Natural killer cell (primary cell): Measurements from ENCODE around the gene PHACTR2. TPM values are rescaled to one million over a fixed set of nuclear protein-coding genes. Genes with fewer than 3 reads are reported as not detected.

ENCODE experiments used
- ATAC-seq, 3 donors: fragments of 150-1000 bp in 2 of 3; fragments of 200-7000 bp in 1 of 3; cut with Tn5 transposase; 1 replicate in 1 of 3; 2 replicates in 2 of 3; pipeline ENCODE4 v1.10.0; 2021; ENCODE audit warnings: mild to moderate bottlenecking in 2 of 3, moderate library complexity in 2 of 3
- DNase-seq, 2 donors: peaks; one replicate each; pipeline versions ENCODE4 v3.0.0 to v3.0.0-alpha.2; 2013 to 2021; ENCODE audit warnings: mixed read lengths in 1 of 2
- H3K27ac ChIP-seq: one replicate; pipeline ENCODE4 v1.5.1; 2013; ENCODE audit warnings: mild to moderate bottlenecking, low read length
- H3K27me3 ChIP-seq: one replicate; pipeline ENCODE4 v1.6.1; 2013; ENCODE audit warnings: low read length; ENCODE audit not compliant: control insufficient read depth, insufficient read depth
- H3K36me3 ChIP-seq: one replicate; pipeline ENCODE4 v1.6.1; 2013; ENCODE audit warnings: low read length; ENCODE audit not compliant: control insufficient read depth, insufficient read depth
- H3K4me1 ChIP-seq: one replicate; pipeline ENCODE4 v1.6.1; 2013; ENCODE audit warnings: low read length; ENCODE audit not compliant: control insufficient read depth, insufficient read depth
- H3K4me3 ChIP-seq: one replicate; pipeline ENCODE4 v1.5.1; 2013; ENCODE audit warnings: low read length
- H3K9me3 ChIP-seq: one replicate; pipeline ENCODE4 v1.6.1; 2013; ENCODE audit warnings: low read length; ENCODE audit not compliant: control insufficient read depth, insufficient read depth
- H3K27ac Mint-ChIP-seq, 2 donors: one replicate each; pipeline ENCODE4 v1.8.0; 2022; ENCODE audit warnings: mild to moderate bottlenecking in 2 of 2, mixed read lengths in 2 of 2, moderate library complexity in 1 of 2
- H3K27me3 Mint-ChIP-seq, 2 donors: one replicate each; pipeline ENCODE4 v1.8.0; 2022; ENCODE audit warnings: low read depth in 2 of 2, mixed read lengths in 2 of 2
- H3K36me3 Mint-ChIP-seq: one replicate; pipeline ENCODE4 v1.8.0; 2022; ENCODE audit warnings: mixed read lengths
- H3K4me1 Mint-ChIP-seq, 2 donors: one replicate each; pipeline ENCODE4 v1.8.0; 2022; ENCODE audit warnings: mixed read lengths in 2 of 2
- H3K4me3 Mint-ChIP-seq: one replicate; pipeline ENCODE4 v1.8.0; 2022; ENCODE audit warnings: mild to moderate bottlenecking, moderate library complexity, mixed read lengths
- H3K9me3 Mint-ChIP-seq, 2 donors: one replicate each; pipeline ENCODE4 v1.8.0; 2022; ENCODE audit warnings: mixed read lengths in 2 of 2
- WGBS: methylation state at CpG from one replicate; pipeline ENCODE4 v1.1.7; 2013; ENCODE audit warnings: missing lambda C conversion rate; ENCODE audit not compliant: insufficient coverage; 5-methylcytosine and 5-hydroxymethylcytosine counted together
- intact Hi-C: fragments of 100-400 bp; cut with micrococcal nuclease; formaldehyde crosslinking; loops from one replicate; pipeline ENCODE4 v1.14.2; 2022
- total RNA-seq, 4 donors: library from RNA; stranded (reverse); fragments of 120-200 nt in 1 of 4; gene quantifications; one replicate each; pipeline versions ENCODE4 v1.2.3 to v1.2.4, GENCODE V29; 2013 to 2022
- TF ChIP-seq, protein P1 (sequence below): fragments of 200-600 bp; IDR thresholded peaks from one replicate; pipeline ENCODE4 v1.8.0; 2022; ENCODE audit warnings: antibody characterized with exemption

The PHACTR2 gene
- total RNA-seq, 3 donors from 2014 or later (not counting 1 experiment from before 2014, with no cell fraction given), result 23.8 to 32.7 (median 24.9) TPM

DNA sequence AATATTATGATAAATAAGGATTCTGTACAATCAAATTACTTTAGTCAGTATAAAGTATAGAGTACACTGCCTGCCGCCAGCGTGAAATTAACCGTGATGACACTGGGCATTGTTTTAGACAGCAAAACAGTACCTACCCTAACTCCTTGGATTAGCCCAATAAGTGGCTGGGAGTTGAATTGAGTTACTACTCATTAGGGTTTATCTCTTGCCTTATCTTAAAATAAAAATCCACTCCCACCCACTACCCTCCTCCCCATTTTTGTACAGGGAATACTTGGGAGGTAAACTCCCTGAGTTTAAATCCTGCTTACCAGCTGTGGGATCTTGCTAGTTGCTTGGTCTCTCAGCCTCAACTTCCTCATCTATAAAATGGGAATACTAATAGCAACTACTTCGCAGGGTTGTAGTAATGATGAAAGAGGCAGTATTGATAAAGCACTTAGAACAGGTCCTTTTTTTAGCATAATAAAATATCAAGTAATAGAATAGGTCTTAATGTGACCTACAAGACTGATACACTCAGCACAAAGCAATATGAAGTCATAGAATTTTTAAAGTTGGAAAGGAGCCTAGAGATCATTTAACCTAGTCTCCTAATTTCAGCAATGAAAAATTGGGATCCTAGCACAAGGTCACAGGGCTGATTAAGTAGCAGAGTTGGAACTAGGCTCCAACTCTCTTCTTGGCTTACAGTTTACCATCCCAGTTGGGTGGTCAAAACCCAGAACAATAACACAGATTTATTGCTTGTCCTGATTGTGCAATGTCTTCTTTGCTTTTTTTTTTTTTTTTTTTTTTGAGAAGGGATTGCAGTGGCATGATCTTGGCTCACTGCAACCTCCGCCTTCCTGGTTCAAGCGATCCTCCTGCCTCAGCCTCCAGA, 23.8 kb downstream of the PHACTR2 start:
- no peak overlapping the region for H3K4me3 ChIP-seq
- Mint-ChIP-seq H3K4me3 (no peak overlapping the region), H3K9me3 (no peaks in the 10 kb centered on the region), H3K27ac (no peak overlapping the region), H3K27me3 (no peaks in the 10 kb centered on the region), H3K4me1 (peaks cover 16 to 20% of the 10 kb centered on the region in 2 donors), H3K36me3 (no peaks in the 10 kb centered on the region)
- TF ChIP-seq, protein P1, sequence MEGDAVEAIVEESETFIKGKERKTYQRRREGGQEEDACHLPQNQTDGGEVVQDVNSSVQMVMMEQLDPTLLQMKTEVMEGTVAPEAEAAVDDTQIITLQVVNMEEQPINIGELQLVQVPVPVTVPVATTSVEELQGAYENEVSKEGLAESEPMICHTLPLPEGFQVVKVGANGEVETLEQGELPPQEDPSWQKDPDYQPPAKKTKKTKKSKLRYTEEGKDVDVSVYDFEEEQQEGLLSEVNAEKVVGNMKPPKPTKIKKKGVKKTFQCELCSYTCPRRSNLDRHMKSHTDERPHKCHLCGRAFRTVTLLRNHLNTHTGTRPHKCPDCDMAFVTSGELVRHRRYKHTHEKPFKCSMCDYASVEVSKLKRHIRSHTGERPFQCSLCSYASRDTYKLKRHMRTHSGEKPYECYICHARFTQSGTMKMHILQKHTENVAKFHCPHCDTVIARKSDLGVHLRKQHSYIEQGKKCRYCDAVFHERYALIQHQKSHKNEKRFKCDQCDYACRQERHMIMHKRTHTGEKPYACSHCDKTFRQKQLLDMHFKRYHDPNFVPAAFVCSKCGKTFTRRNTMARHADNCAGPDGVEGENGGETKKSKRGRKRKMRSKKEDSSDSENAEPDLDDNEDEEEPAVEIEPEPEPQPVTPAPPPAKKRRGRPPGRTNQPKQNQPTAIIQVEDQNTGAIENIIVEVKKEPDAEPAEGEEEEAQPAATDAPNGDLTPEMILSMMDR, result no peak
- no peaks in the 10 kb centered on the region for H3K9me3 ChIP-seq
- no peaks in the 10 kb centered on the region for H3K27me3 ChIP-seq
- DNase-seq, result no peak
- no peaks in the 10 kb centered on the region for H3K36me3 ChIP-seq
- no peak overlapping the region for H3K27ac ChIP-seq
- 100% methylated on average over 2 of the region's 6 CpGs for WGBS
- ATAC-seq, result no peak
- H3K4me1 ChIP-seq, result no peaks in the 10 kb centered on the region
- intact Hi-C loops, result no loop called here

DNA sequence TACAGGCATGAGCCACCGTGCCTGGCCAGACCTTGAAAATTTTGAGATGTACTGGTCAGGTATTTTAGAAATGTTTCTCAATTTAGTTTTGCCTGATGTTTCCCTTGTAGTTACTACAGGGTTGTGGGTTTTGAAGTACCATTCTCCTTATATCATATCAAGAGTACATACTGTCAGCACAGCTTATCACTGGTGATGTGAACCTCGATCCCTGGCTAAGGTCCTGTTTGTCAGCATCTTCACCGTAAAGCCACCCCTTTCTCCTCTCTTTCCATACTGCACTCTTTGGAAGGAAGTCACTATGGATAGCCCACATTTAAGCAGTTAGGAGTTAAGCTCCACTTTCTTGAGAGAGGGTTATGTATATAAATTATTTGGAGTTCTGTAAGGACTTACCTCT, 27.8 kb downstream of the PHACTR2 start:
- no peaks in the 10 kb centered on the region for H3K27me3 Mint-ChIP-seq
- Histone ChIP-seq H3K4me1 (peaks cover 7% of the 10 kb centered on the region), H3K4me3 (no peak overlapping the region), H3K36me3 (no peaks in the 10 kb centered on the region), H3K27me3 (no peaks in the 10 kb centered on the region), H3K9me3 (peaks cover 5% of the 10 kb centered on the region), H3K27ac (no peak overlapping the region)
- peaks cover 15 to 30% of the 10 kb centered on the region in 2 donors for H3K4me1 Mint-ChIP-seq
- no peaks in the 10 kb centered on the region for H3K9me3 Mint-ChIP-seq
- WGBS, result 95% methylated on average over 3 of the region's 3 CpGs
- H3K4me3 Mint-ChIP-seq, result no peak overlapping the region
- TF ChIP-seq, protein P1, result no peak
- intact Hi-C loops, result no loop called here
- ATAC-seq (no peak), DNase-seq (no peak)
- no peak overlapping the region for H3K27ac Mint-ChIP-seq
- H3K36me3 Mint-ChIP-seq, result no peaks in the 10 kb centered on the region

DNA sequence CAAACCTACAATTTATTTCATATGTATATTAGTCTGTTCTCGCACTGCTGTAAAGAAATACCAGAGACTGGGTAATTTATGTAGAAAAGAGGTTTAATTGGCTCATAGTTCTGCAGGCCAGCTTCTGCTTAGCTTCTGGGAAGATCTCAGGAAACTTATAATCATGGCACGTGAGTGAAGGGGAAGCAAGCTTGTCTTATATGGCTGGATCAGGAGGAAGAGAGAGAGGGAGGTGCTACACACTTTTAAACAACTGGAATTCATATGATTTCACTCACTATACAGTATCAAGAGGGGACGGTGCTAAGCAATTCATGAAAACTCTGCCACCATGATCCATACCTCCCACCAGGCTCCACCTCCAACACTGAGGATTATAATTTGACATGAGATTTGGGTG, 29.9 kb downstream of the PHACTR2 start:
- H3K36me3 Mint-ChIP-seq, result no peaks in the 10 kb centered on the region
- WGBS, result 90% methylated on average over 2 of the region's 3 CpGs
- DNase-seq (no peak), ATAC-seq (no peak)
- H3K27me3 Mint-ChIP-seq, result no peaks in the 10 kb centered on the region
- peaks cover 19 to 30% of the 10 kb centered on the region in 2 donors for H3K4me1 Mint-ChIP-seq
- Histone ChIP-seq H3K36me3 (no peaks in the 10 kb centered on the region), H3K4me1 (peaks cover 7% of the 10 kb centered on the region), H3K9me3 (peaks cover 5% of the 10 kb centered on the region), H3K4me3 (no peak overlapping the region), H3K27me3 (no peaks in the 10 kb centered on the region), H3K27ac (no peak overlapping the region)
- no peak overlapping the region for H3K4me3 Mint-ChIP-seq
- no peak overlapping the region for H3K27ac Mint-ChIP-seq
- TF ChIP-seq, protein P1, result no peak
- no peaks in the 10 kb centered on the region for H3K9me3 Mint-ChIP-seq
- intact Hi-C loops, result no loop called here
